ENCODE results near the gene JAKMIP2.
"Not testable (repeated sequence)": the region's sequence is repeated elsewhere in the genome, so short reads cannot be mapped to it uniquely, and the experiment has no call there.

Gene JAKMIP2

GRCh38 chr5:147582272-147582671, 200.3 kb downstream of the JAKMIP2 start:
- no CpG with 5 or more reads among the region's 6 CpGs for WGBS (ENCODE audit: extremely low coverage, insufficient coverage, low lambda C conversion rate)
- H3K56ac ChIP-seq (ENCODE audit: low read length), result not testable (repeated sequence)

GRCh38 chr5:147580418-147580817, 202.1 kb downstream of the JAKMIP2 start:
- H3K18ac ChIP-seq (ENCODE audit: low read length); H2BK120ac ChIP-seq (ENCODE audit: low read depth, low read length); H2AK5ac ChIP-seq (ENCODE audit: low read length); H3K4me2 ChIP-seq (ENCODE audit: low read length); H3K4me1 ChIP-seq (ENCODE audit: control insufficient read depth, low read depth, low read length); H3K56ac ChIP-seq (ENCODE audit: low read length); H3K9ac ChIP-seq (ENCODE audit: low read length); H4K5ac ChIP-seq (ENCODE audit: low read length); DNase-seq; H3K27ac ChIP-seq (ENCODE audit: low read depth, low read length); H3K36me3 ChIP-seq (ENCODE audit: control insufficient read depth, insufficient read depth, low read length); H3K27me3 ChIP-seq (ENCODE audit: insufficient read depth, low read length, poor library complexity); H2BK5ac ChIP-seq (ENCODE audit: low read length); H3K79me2 ChIP-seq (ENCODE audit: control insufficient read depth, insufficient read depth, low read length); H3K23ac ChIP-seq (ENCODE audit: low read length); H3K4me3 ChIP-seq (ENCODE audit: low read length); H3K79me1 ChIP-seq (ENCODE audit: low read length); H2BK15ac ChIP-seq (replicated peaks; ENCODE audit: low read depth); H3K4ac ChIP-seq (ENCODE audit: low read depth, low read length); H4K8ac ChIP-seq (ENCODE audit: low read depth, low read length): not testable (repeated sequence)
- WGBS (ENCODE audit: extremely low coverage, insufficient coverage, low lambda C conversion rate), result no CpG with 5 or more reads among the region's 7 CpGs

More at GRCh38 chr5:147582272-147582671, 200.3 kb downstream of the JAKMIP2 start:
- H3K4me2 ChIP-seq (ENCODE audit: low read length); H2BK15ac ChIP-seq (replicated peaks; ENCODE audit: low read depth); H3K79me2 ChIP-seq (ENCODE audit: control insufficient read depth, insufficient read depth, low read length); H3K4me1 ChIP-seq (ENCODE audit: control insufficient read depth, low read depth, low read length); H3K23ac ChIP-seq (ENCODE audit: low read length); H3K9ac ChIP-seq (ENCODE audit: low read length); H4K5ac ChIP-seq (ENCODE audit: low read length); H4K8ac ChIP-seq (ENCODE audit: low read depth, low read length); H2BK5ac ChIP-seq (ENCODE audit: low read length); H3K27ac ChIP-seq (ENCODE audit: low read depth, low read length); H3K18ac ChIP-seq (ENCODE audit: low read length); H3K36me3 ChIP-seq (ENCODE audit: control insufficient read depth, insufficient read depth, low read length); H3K79me1 ChIP-seq (ENCODE audit: low read length); H3K4me3 ChIP-seq (ENCODE audit: low read length); H2AK5ac ChIP-seq (ENCODE audit: low read length); DNase-seq; H3K4ac ChIP-seq (ENCODE audit: low read depth, low read length); H3K27me3 ChIP-seq (ENCODE audit: insufficient read depth, low read length, poor library complexity); H2BK120ac ChIP-seq (ENCODE audit: low read depth, low read length): not testable (repeated sequence)

DNA sequence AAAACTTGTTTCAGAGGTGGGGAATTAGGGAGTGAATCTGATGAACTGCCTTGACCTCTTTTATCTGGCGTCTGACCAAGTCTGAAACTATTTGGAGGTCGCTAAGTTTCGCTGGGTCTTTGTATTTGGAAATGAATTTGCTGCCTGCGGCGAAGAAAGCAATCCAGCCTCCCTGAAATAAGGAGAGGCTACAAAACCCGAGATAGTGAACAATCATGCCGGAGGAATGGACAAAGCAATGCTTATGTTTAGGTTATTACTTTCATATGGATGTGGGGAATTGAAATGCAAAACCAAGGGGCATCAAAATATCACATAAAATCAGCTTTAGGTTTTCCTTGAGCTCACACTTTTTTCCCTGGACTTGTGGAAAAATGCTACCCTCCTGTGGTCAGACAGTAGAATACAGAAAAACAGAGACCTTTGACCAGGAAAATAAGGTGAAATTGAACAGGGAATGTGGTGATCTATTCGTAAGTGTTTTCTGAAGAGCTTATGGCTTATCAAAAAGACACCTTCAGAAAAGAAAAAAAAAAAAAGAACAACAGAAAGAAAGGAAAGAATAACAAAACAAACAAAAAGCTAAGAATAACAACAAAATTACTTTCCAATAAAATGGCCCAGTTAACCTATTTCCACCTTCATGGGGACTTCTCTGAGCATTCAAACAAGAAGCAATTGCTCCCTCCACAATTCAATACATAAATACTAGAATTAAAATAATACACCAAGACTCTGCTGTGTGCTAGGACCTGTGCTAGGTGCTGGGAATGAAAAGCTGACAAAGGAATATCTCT, 204.1 kb downstream of the JAKMIP2 start:
- DNase-seq, result peak; percentile 77
- H2BK15ac ChIP-seq (replicated peaks; ENCODE audit: low read depth), result no peak overlapping the region
- no peak overlapping the region for H3K27ac ChIP-seq (ENCODE audit: low read depth, low read length)
- no peaks in the 10 kb centered on the region for H3K79me1 ChIP-seq (ENCODE audit: low read length)
- H4K8ac ChIP-seq (ENCODE audit: low read depth, low read length), result no peak overlapping the region
- H3K4me2 ChIP-seq (ENCODE audit: low read length), result peak overlapping the region; percentile 0
- H2BK120ac ChIP-seq (ENCODE audit: low read depth, low read length), result peak overlapping the region; percentile 51
- no peak overlapping the region for H2AK5ac ChIP-seq (ENCODE audit: low read length)
- H3K23ac ChIP-seq (ENCODE audit: low read length), result no peak overlapping the region
- H4K5ac ChIP-seq (ENCODE audit: low read length), result no peak overlapping the region
- H3K4me1 ChIP-seq (ENCODE audit: control insufficient read depth, low read depth, low read length), result no peaks in the 10 kb centered on the region
- no peaks in the 10 kb centered on the region for H3K36me3 ChIP-seq (ENCODE audit: control insufficient read depth, insufficient read depth, low read length)
- H3K18ac ChIP-seq (ENCODE audit: low read length), result no peak overlapping the region
- H3K4me3 ChIP-seq (ENCODE audit: low read length), result no peak overlapping the region
- peak overlapping the region; percentile 8 for H3K56ac ChIP-seq (ENCODE audit: low read length)
- no peak overlapping the region for H2BK5ac ChIP-seq (ENCODE audit: low read length)
- no CpG with 5 or more reads among the region's 8 CpGs for WGBS (ENCODE audit: extremely low coverage, insufficient coverage, low lambda C conversion rate)
- H3K27me3 ChIP-seq (ENCODE audit: insufficient read depth, low read length, poor library complexity), result no peaks in the 10 kb centered on the region
- H3K4ac ChIP-seq (ENCODE audit: low read depth, low read length), result no peak overlapping the region
- H3K79me2 ChIP-seq (ENCODE audit: control insufficient read depth, insufficient read depth, low read length), result no peaks in the 10 kb centered on the region
- no peak overlapping the region for H3K9ac ChIP-seq (ENCODE audit: low read length)

DNA sequence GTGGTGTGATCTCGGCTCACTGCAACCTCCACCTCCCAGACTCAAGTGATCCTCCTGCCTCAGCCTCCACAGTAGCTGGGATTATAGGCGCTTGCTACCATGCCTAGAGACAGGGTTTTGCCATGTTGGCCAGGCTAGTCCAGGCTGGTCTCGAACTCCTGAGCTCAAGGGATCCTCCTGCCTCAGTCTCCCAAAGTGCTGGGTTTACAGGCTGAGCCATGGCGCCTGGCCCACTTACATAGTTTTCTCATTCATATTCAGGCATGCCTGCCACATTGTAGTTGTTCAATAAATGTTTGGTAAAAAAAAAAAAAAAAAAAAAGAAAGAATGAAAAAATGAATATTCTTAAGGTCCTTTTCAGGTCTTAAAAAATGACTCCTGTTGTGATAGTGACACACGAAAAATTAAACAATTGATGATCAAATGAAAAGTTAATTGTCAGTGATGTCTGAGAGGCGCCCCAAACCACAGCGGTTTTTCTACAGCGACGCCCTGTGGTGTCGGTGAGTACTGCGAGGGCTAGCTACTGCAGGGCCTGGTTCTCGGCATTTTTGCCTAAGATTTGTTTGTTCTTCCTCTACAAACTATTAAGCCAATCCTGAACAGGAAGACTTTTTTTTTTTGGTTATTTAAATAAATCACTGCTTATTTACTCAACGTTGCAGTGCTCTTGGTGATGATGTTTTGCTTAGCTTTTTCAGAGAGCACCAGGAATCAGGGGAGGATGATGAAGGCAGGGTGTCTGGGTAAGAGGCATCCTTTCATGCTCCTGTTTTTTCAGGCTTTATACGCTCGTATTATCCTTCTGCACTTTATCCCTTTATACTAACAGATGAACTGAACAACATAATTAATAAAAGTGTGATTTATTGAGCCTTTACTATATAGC, 205.6 kb downstream of the JAKMIP2 start:
- Histone ChIP-seq H3K4me3 (ENCODE audit: low read length) (no peak overlapping the region), H4K5ac (ENCODE audit: low read length) (no peak overlapping the region), H3K27ac (ENCODE audit: low read depth, low read length) (no peak overlapping the region), H3K4me1 (ENCODE audit: control insufficient read depth, low read depth, low read length) (no peaks in the 10 kb centered on the region), H2BK5ac (ENCODE audit: low read length) (no peak overlapping the region), H3K36me3 (ENCODE audit: control insufficient read depth, insufficient read depth, low read length) (no peaks in the 10 kb centered on the region), H3K4me2 (ENCODE audit: low read length) (no peak overlapping the region), H3K56ac (ENCODE audit: low read length) (no peak overlapping the region), H3K27me3 (ENCODE audit: insufficient read depth, low read length, poor library complexity) (no peaks in the 10 kb centered on the region), H3K9ac (ENCODE audit: low read length) (no peak overlapping the region), H3K18ac (ENCODE audit: low read length) (no peak overlapping the region), H2AK5ac (ENCODE audit: low read length) (no peak overlapping the region), H2BK120ac (ENCODE audit: low read depth, low read length) (no peak overlapping the region), H3K79me1 (ENCODE audit: low read length) (no peaks in the 10 kb centered on the region), H3K23ac (ENCODE audit: low read length) (no peak overlapping the region), H2BK15ac (replicated peaks; ENCODE audit: low read depth) (no peak overlapping the region), H3K4ac (ENCODE audit: low read depth, low read length) (no peak overlapping the region), H4K8ac (ENCODE audit: low read depth, low read length) (no peak overlapping the region), H3K79me2 (ENCODE audit: control insufficient read depth, insufficient read depth, low read length) (no peaks in the 10 kb centered on the region)
- peak; percentile 47 for DNase-seq
- WGBS (ENCODE audit: extremely low coverage, insufficient coverage, low lambda C conversion rate), result no CpG with 5 or more reads among the region's 15 CpGs

DNA sequence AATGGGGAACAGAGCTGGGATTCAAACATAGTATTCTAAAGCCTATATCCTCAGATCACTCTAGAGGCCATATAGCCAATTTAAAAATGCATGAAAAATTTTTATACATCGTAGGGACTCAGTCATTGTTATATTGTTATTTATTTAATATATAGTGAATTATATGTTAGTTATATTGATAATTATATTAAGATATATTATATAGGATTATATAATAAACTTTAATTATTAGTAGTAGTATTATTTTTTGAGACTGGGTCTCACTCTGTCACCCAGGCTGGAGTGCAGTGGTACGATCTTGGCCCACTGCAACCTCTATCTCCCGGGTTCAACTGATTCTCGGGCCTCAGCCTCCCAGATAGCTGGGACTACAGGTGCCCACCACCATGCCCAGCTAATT, 206.9 kb downstream of the JAKMIP2 start:
- Histone ChIP-seq H2BK120ac (ENCODE audit: low read depth, low read length) (no peak overlapping the region), H3K18ac (ENCODE audit: low read length) (no peak overlapping the region), H3K4me2 (ENCODE audit: low read length) (no peak overlapping the region), H4K5ac (ENCODE audit: low read length) (no peak overlapping the region), H3K9ac (ENCODE audit: low read length) (no peak overlapping the region), H3K27ac (ENCODE audit: low read depth, low read length) (no peak overlapping the region), H3K79me2 (ENCODE audit: control insufficient read depth, insufficient read depth, low read length) (no peaks in the 10 kb centered on the region), H4K8ac (ENCODE audit: low read depth, low read length) (no peak overlapping the region), H3K23ac (ENCODE audit: low read length) (no peak overlapping the region), H2AK5ac (ENCODE audit: low read length) (no peak overlapping the region), H3K27me3 (ENCODE audit: insufficient read depth, low read length, poor library complexity) (no peaks in the 10 kb centered on the region), H2BK5ac (ENCODE audit: low read length) (no peak overlapping the region), H3K4ac (ENCODE audit: low read depth, low read length) (no peak overlapping the region), H3K56ac (ENCODE audit: low read length) (no peak overlapping the region), H3K4me1 (ENCODE audit: control insufficient read depth, low read depth, low read length) (no peaks in the 10 kb centered on the region), H2BK15ac (replicated peaks; ENCODE audit: low read depth) (no peak overlapping the region), H3K4me3 (ENCODE audit: low read length) (no peak overlapping the region), H3K36me3 (ENCODE audit: control insufficient read depth, insufficient read depth, low read length) (no peaks in the 10 kb centered on the region), H3K79me1 (ENCODE audit: low read length) (no peaks in the 10 kb centered on the region)
- no CpG with 5 or more reads among the region's 4 CpGs for WGBS (ENCODE audit: extremely low coverage, insufficient coverage, low lambda C conversion rate)
- DNase-seq, result no peak
